ENCODE data around the gene IL36RN. TPM values are rescaled to one million over a fixed set of nuclear protein-coding genes. Genes with fewer than 3 reads are reported as not detected.

IL36RN gene
- total RNA-seq, 1 donor, result not detected

DNA sequence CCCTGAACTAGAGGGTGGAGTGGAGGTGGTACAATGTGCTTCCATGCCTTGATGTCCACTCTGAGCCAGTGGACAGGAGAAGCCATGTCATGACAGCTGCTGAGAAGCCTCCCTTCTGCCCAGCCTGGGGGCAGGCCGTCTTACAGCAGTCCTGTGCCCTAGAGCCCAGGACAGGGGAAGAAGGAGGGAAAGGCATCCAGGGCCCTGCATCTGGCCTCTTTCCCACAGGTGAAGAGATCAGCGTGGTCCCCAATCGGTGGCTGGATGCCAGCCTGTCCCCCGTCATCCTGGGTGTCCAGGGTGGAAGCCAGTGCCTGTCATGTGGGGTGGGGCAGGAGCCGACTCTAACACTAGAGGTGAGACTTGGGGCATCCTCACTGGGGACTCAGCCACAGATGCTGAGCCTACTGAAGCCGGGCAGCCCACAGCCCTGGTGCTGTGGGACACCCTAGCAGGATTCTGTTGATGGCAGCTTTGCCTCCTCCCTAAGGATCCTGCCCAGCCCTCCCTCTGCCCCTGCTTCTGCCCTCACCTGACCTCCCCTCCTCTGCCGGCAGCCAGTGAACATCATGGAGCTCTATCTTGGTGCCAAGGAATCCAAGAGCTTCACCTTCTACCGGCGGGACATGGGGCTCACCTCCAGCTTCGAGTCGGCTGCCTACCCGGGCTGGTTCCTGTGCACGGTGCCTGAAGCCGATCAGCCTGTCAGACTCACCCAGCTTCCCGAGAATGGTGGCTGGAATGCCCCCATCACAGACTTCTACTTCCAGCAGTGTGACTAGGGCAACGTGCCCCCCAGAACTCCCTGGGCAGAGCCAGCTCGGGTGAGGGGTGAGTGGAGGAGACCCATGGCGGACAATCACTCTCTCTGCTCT lies 3.1 kb downstream of the IL36RN start:
- no peak overlapping the region for H3K4me3 ChIP-seq (ENCODE audit: low read depth, low read length)
- DNase-seq (ENCODE audit: low read depth), result no peak
- TF ChIP-seq, protein P1, sequence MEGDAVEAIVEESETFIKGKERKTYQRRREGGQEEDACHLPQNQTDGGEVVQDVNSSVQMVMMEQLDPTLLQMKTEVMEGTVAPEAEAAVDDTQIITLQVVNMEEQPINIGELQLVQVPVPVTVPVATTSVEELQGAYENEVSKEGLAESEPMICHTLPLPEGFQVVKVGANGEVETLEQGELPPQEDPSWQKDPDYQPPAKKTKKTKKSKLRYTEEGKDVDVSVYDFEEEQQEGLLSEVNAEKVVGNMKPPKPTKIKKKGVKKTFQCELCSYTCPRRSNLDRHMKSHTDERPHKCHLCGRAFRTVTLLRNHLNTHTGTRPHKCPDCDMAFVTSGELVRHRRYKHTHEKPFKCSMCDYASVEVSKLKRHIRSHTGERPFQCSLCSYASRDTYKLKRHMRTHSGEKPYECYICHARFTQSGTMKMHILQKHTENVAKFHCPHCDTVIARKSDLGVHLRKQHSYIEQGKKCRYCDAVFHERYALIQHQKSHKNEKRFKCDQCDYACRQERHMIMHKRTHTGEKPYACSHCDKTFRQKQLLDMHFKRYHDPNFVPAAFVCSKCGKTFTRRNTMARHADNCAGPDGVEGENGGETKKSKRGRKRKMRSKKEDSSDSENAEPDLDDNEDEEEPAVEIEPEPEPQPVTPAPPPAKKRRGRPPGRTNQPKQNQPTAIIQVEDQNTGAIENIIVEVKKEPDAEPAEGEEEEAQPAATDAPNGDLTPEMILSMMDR (IDR thresholded peaks at IDR 0.05; ENCODE audit: insufficient read depth, low read depth, low read length), result no peak

DNA sequence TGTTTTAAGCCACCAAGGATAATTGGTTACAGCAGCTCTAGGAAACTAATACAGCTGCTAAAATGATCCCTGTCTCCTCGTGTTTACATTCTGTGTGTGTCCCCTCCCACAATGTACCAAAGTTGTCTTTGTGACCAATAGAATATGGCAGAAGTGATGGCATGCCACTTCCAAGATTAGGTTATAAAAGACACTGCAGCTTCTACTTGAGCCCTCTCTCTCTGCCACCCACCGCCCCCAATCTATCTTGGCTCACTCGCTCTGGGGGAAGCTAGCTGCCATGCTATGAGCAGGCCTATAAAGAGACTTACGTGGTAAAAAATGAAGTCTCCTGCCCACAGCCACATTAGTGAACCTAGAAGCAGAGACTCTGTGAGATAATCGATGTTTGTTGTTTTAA lies 5.3 kb downstream of the IL36RN start:
- H3K4me3 ChIP-seq (ENCODE audit: low read depth, low read length), result no peak overlapping the region
- TF ChIP-seq, protein P1 (IDR thresholded peaks at IDR 0.05; ENCODE audit: insufficient read depth, low read depth, low read length), result no peak
- no peak for DNase-seq (ENCODE audit: low read depth)

DNA sequence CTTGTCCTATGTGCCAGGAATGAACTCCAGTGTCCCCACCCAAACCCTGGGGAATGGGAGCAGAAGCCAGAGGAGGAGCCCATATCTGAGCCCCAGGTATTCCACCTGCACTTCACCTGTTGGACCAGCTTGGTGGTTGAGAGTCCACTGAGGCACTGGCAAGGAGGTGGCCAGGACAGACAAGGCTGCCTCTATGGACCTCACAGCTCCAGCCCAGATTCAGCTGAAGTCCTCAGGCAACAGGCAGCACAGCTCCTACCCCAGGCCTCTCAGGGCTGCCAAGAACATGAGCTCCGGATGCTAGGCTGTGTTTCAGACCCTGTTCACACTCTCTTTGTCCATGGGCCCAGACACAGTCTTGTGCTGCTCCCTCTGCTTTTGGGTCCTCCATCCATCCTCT lies 5.9 kb downstream of the IL36RN start:
- DNase-seq (ENCODE audit: low read depth), result no peak
- TF ChIP-seq, protein P1 (IDR thresholded peaks at IDR 0.05; ENCODE audit: insufficient read depth, low read depth, low read length), result no peak
- no peak overlapping the region for H3K4me3 ChIP-seq (ENCODE audit: low read depth, low read length)

DNA sequence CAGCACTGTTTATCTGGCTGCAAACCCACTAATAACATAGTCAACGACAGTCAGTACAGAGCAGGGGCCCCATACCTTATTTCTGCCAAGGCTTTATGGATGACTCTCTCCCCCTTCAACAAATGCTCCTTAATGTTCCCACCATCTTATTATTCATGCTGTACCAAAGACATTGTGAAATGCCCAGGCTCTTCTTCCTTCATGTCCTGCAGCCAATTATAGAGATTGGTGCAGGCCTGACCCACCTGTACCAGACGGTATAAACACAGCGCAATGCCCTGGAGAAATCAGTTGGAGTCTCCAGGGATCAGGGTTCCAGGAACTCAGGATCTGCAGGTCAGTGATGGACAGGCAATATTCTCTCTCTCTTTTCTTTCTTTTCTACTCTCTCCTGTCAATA lies 8.7 kb downstream of the IL36RN start, which contains the start of gene IL1F10:
IL1F10 (plus strand) TSS at position 290 of the 400 bp plus-strand sequence. CDS start 4,769 bp downstream, outside the sequence.
- TF ChIP-seq, protein P1 (IDR thresholded peaks at IDR 0.05; ENCODE audit: insufficient read depth, low read depth, low read length), result no peak
- DNase-seq (ENCODE audit: low read depth), result no peak
- no peak within 1 kb of the TSS for H3K4me3 ChIP-seq (ENCODE audit: low read depth, low read length)

DNA sequence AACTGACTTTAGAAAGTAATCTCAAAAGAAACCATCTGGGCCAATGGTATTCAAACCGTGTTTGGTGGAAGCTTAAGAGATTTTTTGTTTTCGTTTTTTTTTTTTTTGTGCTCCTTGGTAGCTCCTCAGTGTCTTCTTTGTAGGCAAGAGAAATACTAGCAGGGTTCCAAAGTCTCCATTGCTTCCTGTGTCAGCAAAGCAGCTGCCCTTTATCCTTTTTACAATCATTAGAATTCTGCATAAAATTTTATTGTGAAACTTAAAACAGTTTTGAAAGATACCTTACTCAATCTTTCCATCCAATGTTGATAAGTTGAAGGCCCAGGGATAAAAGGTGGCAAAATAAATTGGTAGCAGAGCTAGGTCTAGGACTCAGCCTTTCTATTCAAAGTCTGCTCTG lies 9.3 kb downstream of the IL36RN start:
- TF ChIP-seq, protein P1 (IDR thresholded peaks at IDR 0.05; ENCODE audit: insufficient read depth, low read depth, low read length), result no peak
- no peak overlapping the region for H3K4me3 ChIP-seq (ENCODE audit: low read depth, low read length)
- DNase-seq (ENCODE audit: low read depth), result no peak

DNA sequence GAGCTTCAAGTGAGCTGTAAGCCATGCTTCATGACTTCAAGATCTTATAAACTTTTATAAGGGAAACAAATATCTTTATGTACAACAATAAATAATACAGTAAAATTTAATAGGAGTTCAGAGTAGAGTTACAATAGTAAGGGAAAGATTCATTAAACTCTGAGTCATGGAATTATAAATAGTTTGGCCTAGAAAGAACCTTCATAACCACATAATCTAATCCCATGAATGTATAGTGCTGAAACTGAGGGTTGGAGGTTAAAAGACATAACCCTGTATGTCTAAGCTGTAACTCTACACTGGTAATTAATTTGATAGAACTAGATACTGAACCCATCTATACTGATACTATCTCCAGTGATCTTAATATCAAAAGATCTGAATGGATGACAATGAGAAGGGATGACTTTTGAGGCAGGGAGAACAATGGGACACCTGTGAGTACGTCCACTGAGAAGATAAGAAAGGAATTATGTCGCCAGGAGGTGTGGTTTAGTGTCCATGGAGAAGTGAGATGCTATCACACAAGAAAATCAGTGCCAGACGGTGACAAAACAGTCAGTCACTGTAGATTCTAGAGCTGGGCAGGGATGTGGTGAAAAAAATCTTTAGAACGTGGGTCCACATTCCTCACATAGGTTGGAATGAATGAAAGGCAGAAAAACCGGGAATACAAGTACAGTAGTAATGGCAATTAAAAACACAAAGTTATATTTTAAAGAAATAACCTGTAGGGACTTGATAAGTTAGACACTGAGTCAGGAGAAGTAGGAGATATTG lies 9.9 kb downstream of the IL36RN start:
- TF ChIP-seq, protein P1 (IDR thresholded peaks at IDR 0.05; ENCODE audit: insufficient read depth, low read depth, low read length), result no peak
- H3K4me3 ChIP-seq (ENCODE audit: low read depth, low read length), result no peak overlapping the region
- no peak for DNase-seq (ENCODE audit: low read depth)

Data from fibroblast of villous mesenchyme (primary cell).